GM18508 (cell line): ENCODE results near the gene VPS18.

Source experiments
- ATAC-seq: cut with Tn5 transposase; IDR thresholded peaks from one replicate; pipeline ENCODE4 v1.9.1; 2021; ENCODE audit warnings: moderate number of reproducible peaks; ENCODE audit not compliant: insufficient read depth, unreplicated experiment

The VPS18 gene

DNA sequence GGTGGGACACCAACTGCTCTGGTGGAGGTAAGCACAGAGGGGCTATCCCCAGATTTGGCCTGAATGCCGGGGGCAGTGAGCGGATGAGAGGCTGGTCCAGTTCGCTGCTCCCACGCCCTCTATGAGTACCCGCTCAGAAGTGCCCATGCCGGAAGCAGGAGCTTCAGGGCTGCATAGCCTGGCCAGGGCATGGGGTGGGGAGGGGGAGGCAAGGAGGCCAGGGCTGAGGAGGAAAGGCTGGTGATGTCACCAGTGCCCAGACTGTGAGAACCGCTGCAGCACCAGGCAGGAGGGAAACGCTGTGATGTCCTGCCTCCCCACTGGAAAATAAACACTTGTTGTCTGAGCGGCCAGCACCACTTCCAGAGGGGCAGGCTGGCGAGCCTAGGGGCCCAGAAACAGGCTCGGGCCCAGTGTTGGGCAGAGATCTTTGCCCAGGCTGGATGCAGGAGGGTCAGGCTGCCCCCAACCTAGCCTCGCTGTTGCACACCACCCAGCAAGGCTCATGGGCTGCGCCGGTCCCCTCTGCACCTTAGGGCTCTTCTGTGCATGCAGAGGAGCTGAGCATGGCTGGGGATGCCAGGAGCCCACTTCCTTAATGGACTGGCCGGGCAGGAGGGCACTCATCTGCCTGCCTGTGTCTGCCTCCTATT lies 24.0 kb downstream of the VPS18 start:
- ATAC-seq = no peak

DNA sequence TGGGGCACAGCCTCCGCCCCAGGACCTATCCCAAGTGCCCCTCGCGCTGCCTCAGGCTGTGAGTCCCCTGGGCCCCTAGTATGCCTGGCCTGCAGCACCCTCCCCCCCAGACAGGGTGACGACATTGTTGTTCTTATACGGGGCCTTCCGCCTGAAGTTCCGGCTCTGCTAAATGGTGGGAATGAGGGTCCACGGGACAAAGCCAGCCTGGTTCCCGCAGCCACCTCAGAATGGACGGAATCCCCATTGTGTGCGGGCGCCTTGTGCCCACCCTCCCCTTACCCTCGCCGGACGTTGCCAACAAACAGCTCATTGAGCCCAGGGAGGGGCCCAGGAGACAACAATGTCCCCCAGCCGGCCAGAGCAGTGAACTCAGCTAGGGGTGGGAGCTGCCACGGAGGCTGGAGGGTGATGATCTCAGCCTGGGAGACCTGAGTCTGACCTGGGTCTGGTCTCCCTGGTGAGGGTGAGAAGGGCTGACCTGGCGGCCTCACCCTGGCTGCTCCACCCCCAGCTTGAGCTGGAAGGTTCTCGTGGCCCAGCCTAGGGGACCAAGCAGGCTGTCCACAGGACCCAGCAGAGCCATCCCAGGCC lies 24.6 kb downstream of the VPS18 start:
- no peak for ATAC-seq

DNA sequence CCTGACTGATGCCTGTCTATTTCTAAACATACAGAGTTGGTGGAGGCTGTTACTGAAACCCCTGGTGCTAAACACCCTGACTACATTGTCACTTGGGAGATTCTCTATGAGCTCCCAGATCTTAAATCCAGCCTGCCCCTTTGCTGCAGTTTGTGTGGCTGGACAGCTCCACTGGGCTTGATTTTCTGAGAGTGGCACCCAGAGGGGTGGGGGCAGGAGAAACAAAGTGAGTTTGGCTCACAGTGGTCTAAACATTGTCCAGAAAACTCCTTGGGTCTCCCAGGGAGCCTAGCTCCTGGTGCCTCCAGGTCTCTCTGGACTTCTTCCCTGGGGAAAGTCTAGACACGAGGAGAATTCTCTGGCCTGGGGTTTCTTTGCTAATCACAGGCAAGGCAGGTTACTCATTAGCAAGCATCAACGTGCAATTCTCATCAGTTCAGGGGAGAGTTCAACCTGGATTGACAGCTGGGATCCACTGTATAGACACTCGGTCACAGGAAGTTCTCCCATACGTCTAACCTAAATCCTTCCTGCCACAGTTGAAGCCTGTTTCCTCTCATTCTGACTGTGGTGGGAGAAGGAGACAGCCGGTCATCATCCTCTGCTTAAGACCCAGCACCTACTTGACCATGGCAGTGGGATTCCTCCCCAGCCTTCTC lies 27.8 kb downstream of the VPS18 start:
- ATAC-seq = no peak

DNA sequence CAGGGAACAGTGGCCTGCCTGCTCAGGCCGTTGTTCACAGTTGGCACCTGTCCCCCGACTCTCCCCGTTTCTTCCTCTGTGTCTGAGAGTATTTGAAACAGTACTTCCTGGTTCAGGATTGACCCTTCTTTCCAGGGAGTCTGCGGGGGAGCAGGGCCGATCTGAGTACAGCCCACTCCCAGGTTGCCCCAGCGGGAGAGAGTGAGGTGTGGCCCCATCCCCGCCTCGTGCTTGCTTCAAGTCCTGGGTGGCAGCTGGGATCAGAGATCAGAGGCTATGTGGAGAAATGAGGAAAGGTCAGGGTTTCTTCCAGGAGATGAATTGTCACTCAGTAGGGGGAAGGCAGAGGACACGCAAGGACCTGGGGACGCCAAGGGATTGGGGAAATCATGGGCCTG lies 28.4 kb downstream of the VPS18 start:
- no peak for ATAC-seq

DNA sequence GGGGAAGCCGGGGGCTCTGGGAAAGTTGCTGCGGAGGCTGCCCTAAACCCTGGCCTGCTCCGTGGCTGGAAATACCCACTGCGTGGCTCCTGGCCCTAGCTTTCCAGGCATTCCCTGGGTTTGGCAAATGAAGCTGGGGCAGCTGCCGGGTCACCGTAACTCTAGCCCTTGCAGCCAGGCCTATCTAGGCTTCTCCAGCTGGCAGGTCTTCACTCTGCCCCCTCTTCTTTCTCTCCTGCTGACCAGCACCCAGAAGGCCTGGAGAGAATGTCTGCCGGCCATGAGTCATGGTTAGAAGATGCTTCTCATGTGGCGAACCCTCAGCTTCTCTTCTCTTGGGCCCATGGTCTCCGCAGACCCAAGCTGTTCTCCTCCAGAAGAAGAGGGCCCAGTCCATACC lies 29.3 kb downstream of the VPS18 start:
- ATAC-seq = no peak

DNA sequence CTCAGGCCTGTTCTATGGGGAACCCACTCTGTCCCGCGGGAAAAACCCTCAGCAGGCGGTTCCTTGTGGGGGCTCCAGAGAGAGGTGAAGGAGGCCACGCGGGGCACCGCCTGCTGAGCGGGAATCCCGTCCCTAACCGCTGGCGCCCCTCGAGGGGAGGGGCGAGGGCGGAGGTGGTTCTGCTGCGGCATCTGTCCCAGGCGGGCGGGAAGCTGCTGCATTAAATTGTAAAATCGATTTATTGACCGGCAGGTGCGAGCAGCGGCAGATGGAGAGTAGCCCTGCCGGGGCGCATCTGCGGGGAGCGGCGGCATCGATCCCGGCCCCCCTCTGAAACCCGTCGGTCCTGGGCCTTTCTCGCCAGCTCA lies 31.2 kb downstream of the VPS18 start:
- ATAC-seq = no peak

DNA sequence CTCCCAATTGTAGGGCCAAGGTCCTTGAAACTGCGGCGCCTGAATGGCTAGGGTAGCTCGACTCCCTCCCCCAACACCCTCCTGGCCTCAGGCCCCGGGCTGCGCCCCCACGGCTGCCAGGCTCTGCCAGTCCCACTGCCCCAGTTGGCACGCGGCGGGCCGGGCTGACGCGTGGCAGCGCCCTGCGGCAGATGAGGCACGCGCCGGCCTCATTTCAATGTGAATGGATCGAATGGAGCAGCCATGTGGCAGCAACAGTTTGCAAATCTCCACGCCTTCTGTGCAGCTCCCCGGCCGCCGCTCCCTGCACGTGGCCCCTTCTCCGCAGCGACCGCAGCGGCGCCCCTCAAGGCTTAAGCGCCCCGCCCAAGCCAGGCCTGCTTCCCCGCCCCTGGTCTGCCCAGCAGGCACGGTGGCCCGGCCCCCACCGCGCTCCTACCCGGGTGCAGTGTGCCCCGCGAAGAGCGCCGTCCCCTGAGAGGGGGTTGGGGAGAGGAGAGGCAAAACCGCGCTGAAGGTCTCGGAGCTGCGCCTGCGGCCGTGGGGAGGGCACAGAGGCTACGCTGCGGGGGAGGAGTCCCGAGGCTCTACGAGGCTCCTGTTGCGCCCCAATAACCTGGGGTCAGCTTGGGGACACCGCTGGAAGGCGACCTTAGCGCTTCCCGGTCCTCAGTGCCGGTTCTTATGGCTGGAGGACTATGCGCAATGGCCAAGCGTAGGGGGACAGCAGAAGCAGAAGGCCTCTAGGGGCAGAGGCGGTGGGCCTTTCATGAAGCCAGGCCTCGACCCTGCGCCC lies 31.8 kb downstream of the VPS18 start:
- ATAC-seq = no peak

DNA sequence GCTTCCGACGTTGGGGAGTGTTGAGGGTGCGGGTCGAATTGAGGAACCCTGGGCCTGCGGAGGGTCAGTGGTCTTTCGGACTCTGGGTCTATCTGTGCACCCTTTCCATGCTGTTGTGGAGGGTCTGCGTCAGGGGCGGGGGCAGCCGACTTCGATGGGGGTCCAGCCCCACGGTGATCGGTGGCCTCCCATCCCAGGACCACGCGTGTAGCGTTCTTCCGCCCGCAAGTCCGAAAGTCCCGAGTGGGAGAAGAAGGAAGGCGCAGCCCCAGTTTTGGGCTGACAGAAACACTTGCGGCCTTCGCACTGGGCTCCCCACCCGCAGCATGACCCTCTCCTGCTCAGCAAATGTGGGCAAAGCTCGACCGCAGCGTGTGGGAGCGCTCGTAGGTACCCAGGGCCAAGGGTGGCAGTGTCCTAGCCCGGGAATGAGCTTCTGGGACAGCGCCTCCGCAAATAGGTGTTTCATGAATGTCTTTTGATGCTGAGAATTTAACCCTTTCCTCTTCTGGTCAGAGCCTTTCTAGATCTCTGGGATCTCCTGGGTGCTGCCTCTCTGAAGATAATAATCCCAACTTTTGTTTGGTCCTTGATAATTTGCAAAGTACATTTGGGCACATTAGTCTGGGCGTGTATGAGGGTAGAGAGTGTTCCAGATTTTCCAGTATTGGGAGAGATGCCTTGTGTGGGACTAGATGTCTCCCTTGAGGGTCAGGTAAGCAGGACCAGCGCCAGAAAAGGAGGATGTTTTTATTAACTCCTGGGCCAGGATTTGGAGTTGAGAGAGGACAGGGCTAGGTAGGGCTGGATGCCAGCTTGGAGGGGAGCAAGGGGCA lies 32.6 kb downstream of the VPS18 start:
- ATAC-seq = no peak

DNA sequence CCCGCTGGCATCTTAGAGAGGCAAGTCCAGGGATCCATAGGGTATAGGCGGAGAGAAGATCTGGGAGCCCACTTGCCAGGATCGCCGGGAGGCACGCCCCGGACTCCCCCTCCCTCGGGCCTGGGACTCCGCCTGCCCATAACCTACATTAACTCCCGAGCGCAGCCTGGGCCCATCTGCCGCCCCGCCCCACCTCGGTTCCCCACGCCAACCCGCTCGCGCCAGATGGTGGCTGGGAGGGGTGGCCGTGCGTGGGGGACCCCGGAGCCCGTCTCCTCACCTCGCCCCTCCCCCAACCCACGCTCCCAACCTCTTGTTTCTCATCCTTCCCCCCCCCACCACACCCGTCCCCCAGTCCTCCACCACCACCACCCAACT lies 33.2 kb downstream of the VPS18 start:
- ATAC-seq = no peak

DNA sequence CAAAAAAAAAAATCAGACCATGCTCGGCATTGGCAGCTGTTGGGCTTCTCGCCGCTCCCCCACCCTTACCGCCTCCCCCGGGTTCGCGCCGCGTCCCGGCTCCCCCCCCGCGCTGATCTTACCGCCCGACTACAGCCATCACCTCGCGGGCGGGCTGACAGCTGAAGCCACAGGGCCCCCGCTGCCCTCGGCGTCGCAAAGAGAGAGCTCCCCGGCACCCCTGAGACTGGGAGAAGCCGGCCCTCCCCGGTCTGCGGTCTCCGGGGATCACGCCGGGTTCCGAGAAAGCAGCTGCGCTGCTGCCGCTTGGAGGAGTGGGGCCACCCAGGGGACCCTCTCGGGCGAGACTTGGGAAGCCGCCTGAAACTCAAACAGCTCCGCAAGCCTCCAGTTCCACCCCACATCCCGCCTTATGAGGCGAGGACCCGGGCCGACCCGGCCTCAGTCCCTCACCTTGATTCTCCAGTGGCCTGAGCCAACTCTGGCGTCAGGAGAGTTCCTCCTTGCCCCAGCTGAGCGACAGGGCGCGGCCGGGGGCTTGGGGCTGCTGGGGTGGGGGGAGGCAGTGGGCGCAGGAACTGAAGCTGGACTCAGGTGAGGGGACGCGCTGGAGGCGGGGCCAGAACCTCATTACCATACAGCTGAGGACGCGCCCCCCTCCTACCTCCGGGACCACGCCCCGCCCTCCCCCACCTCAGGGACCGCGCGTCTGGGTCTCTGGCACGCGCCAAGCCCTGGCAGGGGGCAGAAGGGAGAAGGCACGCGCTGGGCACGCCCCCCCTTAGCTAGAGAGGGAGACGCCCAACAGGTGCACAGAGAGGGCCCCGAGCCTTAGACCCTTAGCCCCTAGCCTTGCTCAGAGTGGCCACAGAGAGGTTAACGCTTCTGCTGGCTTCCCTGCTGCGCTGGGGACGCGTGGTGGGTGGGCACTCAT lies 33.9 kb downstream of the VPS18 start:
- ATAC-seq = no peak

DNA sequence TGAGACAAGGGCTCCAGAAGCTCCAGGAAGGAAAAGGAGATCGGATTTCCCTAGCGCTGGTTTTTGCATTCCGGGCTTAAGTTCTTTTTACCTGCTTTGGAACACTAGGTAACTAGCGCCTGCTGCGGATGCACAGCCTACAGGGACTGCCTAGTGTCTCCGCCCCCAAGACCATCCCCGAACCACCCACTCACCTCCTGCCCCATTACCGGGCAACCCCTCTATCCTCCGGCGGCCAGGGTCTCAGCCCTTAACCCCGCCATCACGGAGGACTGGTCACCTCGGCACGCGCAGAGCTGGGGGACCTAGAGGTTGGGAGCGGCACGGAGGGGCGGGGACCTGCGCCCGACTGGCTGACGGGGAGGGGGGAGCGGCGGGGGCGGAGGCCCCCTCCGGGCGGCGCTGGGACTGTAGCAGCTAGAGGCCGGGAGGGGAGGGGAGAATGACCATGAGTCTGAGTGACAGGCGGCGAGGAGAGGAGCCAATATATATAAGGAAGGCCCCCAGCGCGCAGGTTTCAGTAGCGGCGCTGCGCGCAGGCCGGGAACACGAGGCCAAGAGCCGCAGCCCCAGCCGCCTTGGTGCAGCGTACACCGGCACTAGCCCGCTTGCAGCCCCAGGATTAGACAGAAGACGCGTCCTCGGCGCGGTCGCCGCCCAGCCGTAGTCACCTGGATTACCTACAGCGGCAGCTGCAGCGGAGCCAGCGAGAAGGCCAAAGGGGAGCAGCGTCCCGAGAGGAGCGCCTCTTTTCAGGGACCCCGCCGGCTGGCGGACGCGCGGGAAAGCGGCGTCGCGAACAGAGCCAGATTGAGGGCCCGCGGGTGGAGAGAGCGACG lies 34.8 kb downstream of the VPS18 start, which contains the start of gene DLL4:
Gene DLL4, plus strand, starts transcription at position 520 of the 839 bp plus-strand sequence. CDS start 329 bp downstream, outside the sequence.
- no peak for ATAC-seq

DNA sequence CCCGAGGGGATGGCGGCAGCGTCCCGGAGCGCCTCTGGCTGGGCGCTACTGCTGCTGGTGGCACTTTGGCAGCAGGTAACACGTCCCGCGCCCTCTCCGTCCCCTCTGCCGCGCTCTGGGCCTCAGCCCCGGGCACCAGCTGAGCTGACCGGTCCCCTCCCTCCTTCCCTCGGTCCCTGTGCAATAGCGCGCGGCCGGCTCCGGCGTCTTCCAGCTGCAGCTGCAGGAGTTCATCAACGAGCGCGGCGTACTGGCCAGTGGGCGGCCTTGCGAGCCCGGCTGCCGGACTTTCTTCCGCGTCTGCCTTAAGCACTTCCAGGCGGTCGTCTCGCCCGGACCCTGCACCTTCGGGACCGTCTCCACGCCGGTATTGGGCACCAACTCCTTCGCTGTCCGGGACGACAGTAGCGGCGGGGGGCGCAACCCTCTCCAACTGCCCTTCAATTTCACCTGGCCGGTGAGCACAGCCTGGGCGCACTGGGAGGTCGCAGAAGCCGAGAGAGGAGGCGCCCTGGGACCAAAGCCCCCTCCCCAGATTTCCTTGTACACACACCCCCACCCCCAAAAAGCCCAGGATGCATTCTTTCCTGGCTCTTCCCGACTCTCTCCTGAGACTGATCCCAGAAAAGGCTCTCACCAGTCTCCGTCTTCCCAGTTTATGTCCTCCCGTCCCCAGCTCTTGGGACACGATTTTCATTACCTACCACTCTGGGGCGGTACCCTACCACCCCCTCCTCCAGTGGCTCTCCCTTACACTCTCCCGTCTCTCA lies 35.6 kb downstream of the VPS18 start:
- ATAC-seq = no peak

DNA sequence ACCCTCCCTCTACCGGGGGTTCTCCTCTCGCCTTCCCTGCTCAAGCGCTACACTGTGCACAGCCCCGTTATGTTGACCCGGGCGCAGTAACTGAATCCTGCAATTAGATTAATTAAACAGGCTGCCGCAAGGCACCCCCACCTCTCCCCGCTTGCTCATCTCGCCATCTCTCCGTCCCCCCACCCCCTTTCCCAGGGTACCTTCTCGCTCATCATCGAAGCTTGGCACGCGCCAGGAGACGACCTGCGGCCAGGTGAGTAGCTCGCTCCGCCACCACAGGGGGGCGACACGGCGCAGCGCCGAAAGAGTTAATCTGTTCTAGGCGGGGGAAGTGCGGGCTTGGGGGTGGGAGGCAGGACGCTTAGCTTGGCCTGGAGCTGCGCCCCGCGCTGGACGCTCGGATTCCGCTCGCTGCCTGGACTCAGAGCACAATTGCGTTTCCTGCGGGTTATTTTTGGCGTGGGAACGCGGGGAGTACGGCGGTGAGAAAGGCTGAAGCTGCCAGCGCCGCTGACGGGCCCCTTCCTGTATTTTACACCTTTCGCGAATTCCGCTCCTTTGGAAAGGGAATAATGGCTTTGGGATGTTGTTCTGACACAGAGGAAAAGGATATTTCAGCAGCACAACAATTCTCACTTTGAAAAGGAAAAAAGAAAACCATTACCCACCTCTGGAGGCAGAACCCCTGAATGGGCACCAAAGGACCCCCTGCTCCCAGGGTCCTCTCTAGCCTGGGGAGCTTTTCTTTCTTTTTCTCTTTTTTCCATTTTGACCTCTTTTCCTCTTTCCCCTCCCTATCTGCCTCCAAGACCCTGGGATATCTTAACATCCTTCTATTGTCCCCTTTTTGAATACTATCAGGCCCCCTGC lies 36.4 kb downstream of the VPS18 start:
- ATAC-seq = no peak

DNA sequence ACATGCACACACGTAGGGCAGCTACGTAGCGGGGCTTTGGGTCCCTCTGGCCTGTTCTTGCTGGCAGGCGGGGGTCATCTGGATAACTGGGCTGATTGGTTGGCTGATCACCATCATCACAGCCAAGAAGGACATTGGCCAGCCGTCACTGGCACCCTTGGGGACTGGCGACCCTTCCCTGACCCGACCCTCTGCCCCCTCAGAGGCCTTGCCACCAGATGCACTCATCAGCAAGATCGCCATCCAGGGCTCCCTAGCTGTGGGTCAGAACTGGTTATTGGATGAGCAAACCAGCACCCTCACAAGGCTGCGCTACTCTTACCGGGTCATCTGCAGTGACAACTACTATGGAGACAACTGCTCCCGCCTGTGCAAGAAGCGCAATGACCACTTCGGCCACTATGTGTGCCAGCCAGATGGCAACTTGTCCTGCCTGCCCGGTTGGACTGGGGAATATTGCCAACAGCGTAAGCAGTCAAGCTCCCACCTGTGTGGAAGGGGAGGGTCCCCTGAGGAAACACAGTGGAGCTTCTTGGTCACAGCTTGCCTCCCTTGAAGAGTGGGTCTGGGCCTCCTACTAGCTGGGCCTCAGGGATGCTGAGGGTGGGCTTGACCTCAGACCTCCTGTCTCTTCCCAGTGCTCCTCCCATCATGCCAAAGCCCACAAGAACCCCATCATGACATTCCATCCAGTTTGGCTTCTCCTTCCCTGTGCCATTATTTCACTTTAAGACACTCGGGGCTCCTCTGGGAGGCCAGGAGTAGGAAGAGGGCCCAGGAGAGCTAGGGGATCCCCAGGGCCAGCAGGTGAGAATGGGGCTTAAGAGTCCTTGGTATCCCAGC lies 37.3 kb downstream of the VPS18 start:
- ATAC-seq = no peak

DNA sequence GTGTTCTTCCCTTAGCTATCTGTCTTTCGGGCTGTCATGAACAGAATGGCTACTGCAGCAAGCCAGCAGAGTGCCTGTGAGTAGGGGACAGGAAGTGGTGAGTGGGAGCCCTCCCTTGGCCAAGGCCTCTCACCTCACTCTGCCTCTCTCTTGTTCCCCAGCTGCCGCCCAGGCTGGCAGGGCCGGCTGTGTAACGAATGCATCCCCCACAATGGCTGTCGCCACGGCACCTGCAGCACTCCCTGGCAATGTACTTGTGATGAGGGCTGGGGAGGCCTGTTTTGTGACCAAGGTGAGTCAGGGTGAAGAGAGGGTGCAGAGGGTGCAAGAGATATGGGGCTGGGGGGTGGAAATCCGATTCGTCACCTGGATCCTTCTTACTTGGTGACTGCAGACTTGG lies 37.9 kb downstream of the VPS18 start:
- ATAC-seq = no peak
